ENCODE data around the gene OLFML3. TPM values are rescaled to one million over a fixed set of nuclear protein-coding genes. Genes with fewer than 3 reads are reported as not detected.

The OLFML3 gene, protein sequence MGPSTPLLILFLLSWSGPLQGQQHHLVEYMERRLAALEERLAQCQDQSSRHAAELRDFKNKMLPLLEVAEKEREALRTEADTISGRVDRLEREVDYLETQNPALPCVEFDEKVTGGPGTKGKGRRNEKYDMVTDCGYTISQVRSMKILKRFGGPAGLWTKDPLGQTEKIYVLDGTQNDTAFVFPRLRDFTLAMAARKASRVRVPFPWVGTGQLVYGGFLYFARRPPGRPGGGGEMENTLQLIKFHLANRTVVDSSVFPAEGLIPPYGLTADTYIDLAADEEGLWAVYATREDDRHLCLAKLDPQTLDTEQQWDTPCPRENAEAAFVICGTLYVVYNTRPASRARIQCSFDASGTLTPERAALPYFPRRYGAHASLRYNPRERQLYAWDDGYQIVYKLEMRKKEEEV
- 26.4 TPM for total RNA-seq

GRCh38 chr1:113978863-113979702 is at the start of gene OLFML3:
OLFML3 (plus strand) TSS chr1:113979474; CDS start chr1:113979517, 43 bp downstream.
- TF ChIP-seq CTCF (IDR thresholded peaks at IDR 0.05) = peak; percentile 59 to 75 (median 70)
- Histone ChIP-seq H3K4me1 (peaks cover 15 to 32% of the 10 kb centered on the region in 2 donors), H3K27ac (peak within 1 kb of the TSS; percentile 46 to 77)

GRCh38 chr1:113929750-113930498 is 49.4 kb upstream of the OLFML3 start:
- peak in 1 of 2 donors; percentile 75 for DNase-seq (ENCODE audit: low spot score in 2 of 2)
- intact Hi-C loops (cut with DNase I) = loop anchor here (1.0 to 5.0 kb wide), 7 partner anchors 19 to 973 kb away; partner anchors contain the start of genes DCLRE1B, PHTF1, RSBN1 and SLC16A1
- H3K4me1 ChIP-seq = peaks cover 4 to 34% of the 10 kb centered on the region in 2 donors

More at GRCh38 chr1:113978863-113979702, at the start of gene OLFML3:
- DNase-seq (ENCODE audit: low spot score in 2 of 2) = peak; percentile 47 to 93
- peaks cover 0 to 3% of the 10 kb centered on the region in 2 donors for H3K36me3 ChIP-seq
- intact Hi-C loops (cut with DNase I) = loop anchor here (1.0 to 10.0 kb wide), 4 partner anchors 173 to 456 kb away; partner anchors contain the start of gene SYT6
- H3K27me3 ChIP-seq = no peaks in the 10 kb centered on the region
- H3K9me3 ChIP-seq = no peaks in the 10 kb centered on the region
- peak within 1 kb of the TSS; percentile 34 to 52 for H3K4me3 ChIP-seq

GRCh38 chr1:113930499-113931161 is 48.6 kb upstream of the OLFML3 start:
- H3K9me3 ChIP-seq = no peaks in the 10 kb centered on the region
- H3K4me1 ChIP-seq = peaks cover 4 to 34% of the 10 kb centered on the region in 2 donors
- peak overlapping the region; percentile 83 to 90 for H3K4me3 ChIP-seq
- H3K27me3 ChIP-seq = no peaks in the 10 kb centered on the region
- intact Hi-C loops (cut with DNase I) = loop anchor here (2.0 to 5.0 kb wide), 2 partner anchors 18 to 93 kb away; no protein-coding TSS in a partner anchor
- peak overlapping the region; percentile 92 to 94 for H3K27ac ChIP-seq
- no peaks in the 10 kb centered on the region for H3K36me3 ChIP-seq
- peak in 1 of 2 donors; percentile 75 for DNase-seq (ENCODE audit: low spot score in 2 of 2)
- no peak for TF ChIP-seq CTCF (IDR thresholded peaks at IDR 0.05)

More at GRCh38 chr1:113929750-113930498, 49.4 kb upstream of the OLFML3 start:
- no peaks in the 10 kb centered on the region for H3K36me3 ChIP-seq
- H3K27me3 ChIP-seq = no peaks in the 10 kb centered on the region
- no peaks in the 10 kb centered on the region for H3K9me3 ChIP-seq
- H3K4me3 ChIP-seq = peak overlapping the region; percentile 83 to 90
- peak overlapping the region; percentile 92 to 94 for H3K27ac ChIP-seq
- TF ChIP-seq CTCF (IDR thresholded peaks at IDR 0.05) = peak in 1 of 3 experiments; percentile 23

GRCh38 chr1:113931451-113931851 is 47.8 kb upstream of the OLFML3 start:
- H3K4me1 ChIP-seq = peaks cover 4 to 34% of the 10 kb centered on the region in 2 donors
- H3K36me3 ChIP-seq = no peaks in the 10 kb centered on the region
- intact Hi-C loops (cut with DNase I) = loop anchor here (2.0 to 5.0 kb wide), 2 partner anchors 17 to 94 kb away; no protein-coding TSS in a partner anchor
- no peaks in the 10 kb centered on the region for H3K9me3 ChIP-seq
- H3K27me3 ChIP-seq = no peaks in the 10 kb centered on the region
- DNase-seq (ENCODE audit: low spot score in 2 of 2) = no peak
- peak overlapping the region; percentile 83 to 90 for H3K4me3 ChIP-seq
- no peak for TF ChIP-seq CTCF (IDR thresholded peaks at IDR 0.05)
- peak overlapping the region in 1 of 2 donors; percentile 94 for H3K27ac ChIP-seq
